ENCODE results near the gene GABRB1. TPM values are rescaled to one million over a fixed set of nuclear protein-coding genes. Genes with fewer than 3 reads are reported as not detected.

GABRB1 gene
- polyA plus RNA-seq, 2 of the 4 experiments (the other 2 are of a cell fraction), result not detected

DNA sequence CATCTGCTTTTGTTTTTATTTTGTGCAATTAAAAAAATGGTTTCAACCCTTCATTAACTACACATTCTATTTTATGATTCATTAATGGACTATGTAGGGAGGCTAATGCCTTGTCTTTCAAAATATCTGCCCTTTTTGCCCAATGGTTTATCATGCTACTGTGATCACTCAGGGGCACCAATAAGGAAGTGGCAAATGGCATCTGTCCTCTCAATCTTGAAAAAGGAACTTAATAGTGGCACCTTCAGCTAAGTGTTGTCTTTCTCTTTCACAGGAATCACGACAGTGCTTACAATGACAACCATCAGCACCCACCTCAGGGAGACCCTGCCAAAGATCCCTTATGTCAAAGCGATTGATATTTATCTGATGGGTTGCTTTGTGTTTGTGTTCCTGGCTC is 375.0 kb downstream of the GABRB1 start (continued):
- no peak for TF ChIP-seq CHD2 (IDR thresholded peaks at IDR 0.05; ENCODE audit: low read length, partially characterized antibody)

DNA sequence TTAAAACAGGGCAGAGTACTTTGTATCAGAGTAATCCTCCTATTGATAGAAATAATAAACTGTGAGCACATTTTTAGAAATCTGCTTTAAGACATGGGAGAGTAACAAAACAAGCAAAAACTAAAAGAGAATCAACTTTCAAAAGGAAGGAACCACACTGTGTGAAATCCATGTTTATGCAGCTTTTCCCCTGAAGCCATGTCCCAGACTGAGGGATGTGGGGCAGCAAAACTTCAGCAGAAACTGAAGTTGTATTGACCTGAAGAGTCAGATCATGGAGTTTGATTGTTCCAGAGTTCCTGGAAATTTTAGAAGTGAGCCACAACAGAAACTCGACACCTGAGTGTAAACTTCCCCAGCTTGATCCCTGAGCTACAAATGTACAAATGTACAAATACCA is 378.9 kb downstream of the GABRB1 start:
- WGBS (ENCODE audit: missing lambda C conversion rate), result 0% methylated on average over 1 of the region's 1 CpG
- TF ChIP-seq, protein P1, sequence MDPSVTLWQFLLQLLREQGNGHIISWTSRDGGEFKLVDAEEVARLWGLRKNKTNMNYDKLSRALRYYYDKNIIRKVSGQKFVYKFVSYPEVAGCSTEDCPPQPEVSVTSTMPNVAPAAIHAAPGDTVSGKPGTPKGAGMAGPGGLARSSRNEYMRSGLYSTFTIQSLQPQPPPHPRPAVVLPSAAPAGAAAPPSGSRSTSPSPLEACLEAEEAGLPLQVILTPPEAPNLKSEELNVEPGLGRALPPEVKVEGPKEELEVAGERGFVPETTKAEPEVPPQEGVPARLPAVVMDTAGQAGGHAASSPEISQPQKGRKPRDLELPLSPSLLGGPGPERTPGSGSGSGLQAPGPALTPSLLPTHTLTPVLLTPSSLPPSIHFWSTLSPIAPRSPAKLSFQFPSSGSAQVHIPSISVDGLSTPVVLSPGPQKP (IDR thresholded peaks at IDR 0.05; ENCODE audit: low read depth, low read length), result no peak
- TF ChIP-seq HOXB13 (CRISPR knock-in tag; IDR thresholded peaks at IDR 0.05; ENCODE audit: low read depth), result no peak
- no peak for TF ChIP-seq CBX2 (IDR thresholded peaks at IDR 0.05; ENCODE audit: borderline replicate concordance, low read depth)
- no peak for TF ChIP-seq PHF8 (IDR thresholded peaks at IDR 0.05; ENCODE audit: borderline replicate concordance, low read depth)
- TF ChIP-seq CHD4 (IDR thresholded peaks at IDR 0.05; ENCODE audit: borderline replicate concordance), result no peak
- no peak for TF ChIP-seq JUN (IDR thresholded peaks at IDR 0.05)
- TF ChIP-seq NR3C1 (IDR thresholded peaks at IDR 0.05), result no peak
- Histone ChIP-seq H3K27ac (no peak overlapping the region), H3K4me2 (no peak overlapping the region), H3K4me1 (no peaks in the 10 kb centered on the region), H3K4me3 (no peak overlapping the region), H3K9me3 (no peaks in the 10 kb centered on the region)
- DNase-seq (ENCODE audit: low read depth in 1 of 2, low spot score in 1 of 2) (no peak), FAIRE-seq (no peak), ATAC-seq (no peak)
- ChIA-PET CTCF (no interaction called here), POLR2A (no interaction called here)

DNA sequence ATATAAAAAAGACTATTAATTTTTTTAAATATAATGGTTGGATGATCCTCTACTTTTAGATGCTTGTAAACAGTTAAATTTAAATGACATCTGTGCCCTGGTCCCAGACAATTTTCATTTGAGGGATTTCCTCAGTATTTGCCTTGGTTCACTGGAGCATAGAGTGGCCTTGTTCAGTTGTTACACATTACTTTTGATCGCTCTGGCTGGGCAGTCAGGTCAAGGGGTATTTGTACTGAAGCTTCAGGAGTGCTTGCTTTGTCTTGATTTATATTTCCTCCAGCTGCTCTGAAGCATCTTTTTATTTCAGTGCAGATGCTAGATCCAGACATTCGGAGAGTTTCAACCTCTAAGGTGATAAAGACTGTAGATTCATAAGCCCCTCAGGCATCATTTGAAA is 382.2 kb downstream of the GABRB1 start:
- ChIA-PET POLR2A (no interaction called here), CTCF (no interaction called here)
- ATAC-seq (no peak), FAIRE-seq (no peak), DNase-seq (ENCODE audit: low read depth in 1 of 2, low spot score in 1 of 2) (no peak)
- H3K27ac ChIP-seq, result no peak overlapping the region
- no peak overlapping the region for H3K4me3 ChIP-seq
- 6% methylated on average over 2 of the region's 2 CpGs for WGBS (ENCODE audit: missing lambda C conversion rate)
- no peaks in the 10 kb centered on the region for H3K9me3 ChIP-seq
- H3K4me1 ChIP-seq, result no peaks in the 10 kb centered on the region
- no peak for TF ChIP-seq CHD2 (IDR thresholded peaks at IDR 0.05; ENCODE audit: low read length, partially characterized antibody)
- no peak for TF ChIP-seq CEBPB (IDR thresholded peaks at IDR 0.05)
- no peak for TF ChIP-seq FOSB (CRISPR knock-in tag; IDR thresholded peaks at IDR 0.05)
- TF ChIP-seq, protein P2, sequence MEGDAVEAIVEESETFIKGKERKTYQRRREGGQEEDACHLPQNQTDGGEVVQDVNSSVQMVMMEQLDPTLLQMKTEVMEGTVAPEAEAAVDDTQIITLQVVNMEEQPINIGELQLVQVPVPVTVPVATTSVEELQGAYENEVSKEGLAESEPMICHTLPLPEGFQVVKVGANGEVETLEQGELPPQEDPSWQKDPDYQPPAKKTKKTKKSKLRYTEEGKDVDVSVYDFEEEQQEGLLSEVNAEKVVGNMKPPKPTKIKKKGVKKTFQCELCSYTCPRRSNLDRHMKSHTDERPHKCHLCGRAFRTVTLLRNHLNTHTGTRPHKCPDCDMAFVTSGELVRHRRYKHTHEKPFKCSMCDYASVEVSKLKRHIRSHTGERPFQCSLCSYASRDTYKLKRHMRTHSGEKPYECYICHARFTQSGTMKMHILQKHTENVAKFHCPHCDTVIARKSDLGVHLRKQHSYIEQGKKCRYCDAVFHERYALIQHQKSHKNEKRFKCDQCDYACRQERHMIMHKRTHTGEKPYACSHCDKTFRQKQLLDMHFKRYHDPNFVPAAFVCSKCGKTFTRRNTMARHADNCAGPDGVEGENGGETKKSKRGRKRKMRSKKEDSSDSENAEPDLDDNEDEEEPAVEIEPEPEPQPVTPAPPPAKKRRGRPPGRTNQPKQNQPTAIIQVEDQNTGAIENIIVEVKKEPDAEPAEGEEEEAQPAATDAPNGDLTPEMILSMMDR (IDR thresholded peaks at IDR 0.05), result no peak
- no peak for TF ChIP-seq KDM5A (IDR thresholded peaks at IDR 0.05)
- no peak for TF ChIP-seq EHMT2 (IDR thresholded peaks at IDR 0.05; ENCODE audit: low read depth)
- no peak overlapping the region for H3K4me2 ChIP-seq

DNA sequence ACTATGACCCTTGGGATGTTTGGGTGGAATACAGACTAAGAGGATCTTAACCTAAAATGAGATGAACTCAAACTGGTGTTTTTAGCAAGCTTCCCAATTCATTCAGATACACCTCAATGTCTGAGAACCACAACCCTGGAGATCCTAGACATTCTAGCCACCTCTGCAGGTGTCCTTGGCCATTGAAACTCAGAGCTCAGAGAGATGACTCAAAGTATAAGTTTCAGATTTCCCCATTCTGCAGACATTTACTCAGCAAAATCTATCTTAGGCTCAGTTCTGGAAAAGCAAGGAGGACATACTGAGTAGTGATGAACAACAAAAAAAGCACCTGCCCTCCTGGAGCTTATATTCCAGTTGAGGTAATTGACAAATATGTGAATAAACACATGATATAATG is 384.4 kb downstream of the GABRB1 start:
- FAIRE-seq (no peak), ATAC-seq (no peak), DNase-seq (ENCODE audit: low read depth in 1 of 2, low spot score in 1 of 2) (no peak)
- POLR2A ChIA-PET, result no interaction called here
- Histone ChIP-seq H3K4me1 (no peaks in the 10 kb centered on the region), H3K9me3 (no peaks in the 10 kb centered on the region), H3K4me2 (no peak overlapping the region), H3K27ac (no peak overlapping the region), H3K4me3 (no peak overlapping the region)
- TF ChIP-seq CBX2 (IDR thresholded peaks at IDR 0.05; ENCODE audit: borderline replicate concordance, low read depth), result no peak
- CTCF ChIA-PET, result no interaction called here

DNA sequence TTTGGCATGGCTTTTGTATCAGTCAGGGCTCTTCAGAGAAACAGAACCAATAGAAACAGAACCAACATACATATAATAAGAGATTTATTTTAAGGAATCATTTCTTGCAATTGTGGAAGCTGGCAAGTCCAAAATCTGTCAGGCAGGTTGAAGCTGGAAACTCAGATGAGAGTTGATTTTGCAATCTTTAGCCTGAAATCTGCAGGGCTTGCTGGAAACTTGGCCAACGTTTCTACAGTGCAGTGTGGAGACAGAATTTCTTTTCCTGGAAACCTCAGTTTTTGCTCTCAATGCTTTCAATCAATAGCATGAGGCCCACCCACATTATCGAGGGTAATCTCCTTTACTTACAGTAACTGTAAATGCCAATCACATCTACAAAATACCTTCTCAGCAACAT is 386.8 kb downstream of the GABRB1 start:
- ChIA-PET POLR2A (no interaction called here), CTCF (no interaction called here)
- DNase-seq (ENCODE audit: low read depth in 1 of 2, low spot score in 1 of 2) (no peak), ATAC-seq (no peak), FAIRE-seq (no peak)
- H3K4me2 ChIP-seq, result no peak overlapping the region
- no peaks in the 10 kb centered on the region for H3K4me1 ChIP-seq
- H3K9me3 ChIP-seq, result no peaks in the 10 kb centered on the region
- 0% methylated on average over 2 of the region's 2 CpGs for WGBS (ENCODE audit: missing lambda C conversion rate)
- no peak overlapping the region for H3K4me3 ChIP-seq
- H3K27ac ChIP-seq, result no peak overlapping the region
- TF ChIP-seq, protein P3, sequence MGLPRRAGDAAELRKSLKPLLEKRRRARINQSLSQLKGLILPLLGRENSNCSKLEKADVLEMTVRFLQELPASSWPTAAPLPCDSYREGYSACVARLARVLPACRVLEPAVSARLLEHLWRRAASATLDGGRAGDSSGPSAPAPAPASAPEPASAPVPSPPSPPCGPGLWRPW (IDR thresholded peaks at IDR 0.05), result no peak
- TF ChIP-seq, protein P4, sequence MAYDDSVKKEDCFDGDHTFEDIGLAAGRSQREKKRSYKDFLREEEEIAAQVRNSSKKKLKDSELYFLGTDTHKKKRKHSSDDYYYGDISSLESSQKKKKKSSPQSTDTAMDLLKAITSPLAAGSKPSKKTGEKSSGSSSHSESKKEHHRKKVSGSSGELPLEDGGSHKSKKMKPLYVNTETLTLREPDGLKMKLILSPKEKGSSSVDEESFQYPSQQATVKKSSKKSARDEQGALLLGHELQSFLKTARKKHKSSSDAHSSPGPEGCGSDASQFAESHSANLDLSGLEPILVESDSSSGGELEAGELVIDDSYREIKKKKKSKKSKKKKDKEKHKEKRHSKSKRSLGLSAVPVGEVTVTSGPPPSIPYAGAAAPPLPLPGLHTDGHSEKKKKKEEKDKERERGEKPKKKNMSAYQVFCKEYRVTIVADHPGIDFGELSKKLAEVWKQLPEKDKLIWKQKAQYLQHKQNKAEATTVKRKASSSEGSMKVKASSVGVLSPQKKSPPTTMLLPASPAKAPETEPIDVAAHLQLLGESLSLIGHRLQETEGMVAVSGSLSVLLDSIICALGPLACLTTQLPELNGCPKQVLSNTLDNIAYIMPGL (CRISPR knock-in tag; IDR thresholded peaks at IDR 0.05; ENCODE audit: borderline replicate concordance), result no peak
- TF ChIP-seq NFE2L2 (conservative IDR thresholded peaks at IDR 0.05; ENCODE audit: low read length), result no peak
- TF ChIP-seq, protein P5, sequence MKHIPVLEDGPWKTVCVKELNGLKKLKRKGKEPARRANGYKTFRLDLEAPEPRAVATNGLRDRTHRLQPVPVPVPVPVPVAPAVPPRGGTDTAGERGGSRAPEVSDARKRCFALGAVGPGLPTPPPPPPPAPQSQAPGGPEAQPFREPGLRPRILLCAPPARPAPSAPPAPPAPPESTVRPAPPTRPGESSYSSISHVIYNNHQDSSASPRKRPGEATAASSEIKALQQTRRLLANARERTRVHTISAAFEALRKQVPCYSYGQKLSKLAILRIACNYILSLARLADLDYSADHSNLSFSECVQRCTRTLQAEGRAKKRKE (CRISPR knock-in tag; IDR thresholded peaks at IDR 0.05; ENCODE audit: low read depth), result no peak
- TF ChIP-seq, protein P6, sequence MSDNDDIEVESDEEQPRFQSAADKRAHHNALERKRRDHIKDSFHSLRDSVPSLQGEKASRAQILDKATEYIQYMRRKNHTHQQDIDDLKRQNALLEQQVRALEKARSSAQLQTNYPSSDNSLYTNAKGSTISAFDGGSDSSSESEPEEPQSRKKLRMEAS (IDR thresholded peaks at IDR 0.05), result no peak
- TF ChIP-seq SREBF2 (IDR thresholded peaks at IDR 0.05), result no peak
- TF ChIP-seq, protein P1 (IDR thresholded peaks at IDR 0.05; ENCODE audit: low read depth, low read length), result no peak
- TF ChIP-seq, protein P7, sequence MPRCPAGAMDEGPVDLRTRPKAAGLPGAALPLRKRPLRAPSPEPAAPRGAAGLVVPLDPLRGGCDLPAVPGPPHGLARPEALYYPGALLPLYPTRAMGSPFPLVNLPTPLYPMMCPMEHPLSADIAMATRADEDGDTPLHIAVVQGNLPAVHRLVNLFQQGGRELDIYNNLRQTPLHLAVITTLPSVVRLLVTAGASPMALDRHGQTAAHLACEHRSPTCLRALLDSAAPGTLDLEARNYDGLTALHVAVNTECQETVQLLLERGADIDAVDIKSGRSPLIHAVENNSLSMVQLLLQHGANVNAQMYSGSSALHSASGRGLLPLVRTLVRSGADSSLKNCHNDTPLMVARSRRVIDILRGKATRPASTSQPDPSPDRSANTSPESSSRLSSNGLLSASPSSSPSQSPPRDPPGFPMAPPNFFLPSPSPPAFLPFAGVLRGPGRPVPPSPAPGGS (IDR thresholded peaks at IDR 0.05), result no peak
